Activated B cell treated with CpG ODN at 0.5 μM for 24 hours (primary cell): ENCODE measurements around the gene COMT. TPM values are rescaled to one million over a fixed set of nuclear protein-coding genes. Genes with fewer than 3 reads are reported as not detected.
"Not testable (repeated sequence)": the region's sequence is repeated elsewhere in the genome, so short reads cannot be mapped to it uniquely, and the experiment has no call there.

Experiments used
- ATAC-seq: fragments of 200-7000 bp; cut with Tn5 transposase; one replicate; pipeline ENCODE4 v1.10.0; 2021; ENCODE audit warnings: low read depth, mild to moderate bottlenecking, moderate library complexity
- CTCF ChIA-PET: fragments of 350-600 bp; sonication (Branson Sonifier 250); formaldehyde crosslinking; loops from one replicate; lab custom pipeline; 2021; ENCODE audit warnings: antibody characterized with exemption; lab: Charles Lee
- POLR2A ChIA-PET: fragments of 350-600 bp; sonication (Branson Sonifier 250); formaldehyde crosslinking; loops from one replicate; lab custom pipeline; 2021; ENCODE audit warnings: antibody characterized with exemption; lab: Charles Lee
- DNase-seq: peaks from one replicate; pipeline ENCODE4 v3.0.0; 2022
- H3K27ac Mint-ChIP-seq: one replicate; pipeline ENCODE4 v1.8.0; 2020; ENCODE audit warnings: mixed read lengths
- H3K27me3 Mint-ChIP-seq: one replicate; pipeline ENCODE4 v1.8.0; 2021; ENCODE audit warnings: mixed read lengths
- H3K36me3 Mint-ChIP-seq: one replicate; pipeline ENCODE4 v1.8.0; 2021; ENCODE audit warnings: low read depth, mixed read lengths
- H3K4me1 Mint-ChIP-seq: one replicate; pipeline ENCODE4 v1.8.0; 2021; ENCODE audit warnings: mixed read lengths
- H3K4me3 Mint-ChIP-seq: one replicate; pipeline ENCODE4 v1.8.0; 2020; ENCODE audit warnings: mild to moderate bottlenecking, mixed read lengths
- H3K9me3 Mint-ChIP-seq: one replicate; pipeline ENCODE4 v1.8.0; 2020; ENCODE audit warnings: mixed read lengths
- CTCF ChIP-seq: fragments of 200-600 bp; IDR thresholded peaks from one replicate; pipeline ENCODE4 v1.8.0; 2022; ENCODE audit warnings: antibody characterized with exemption, mild to moderate bottlenecking
- intact Hi-C: fragments of 100-400 bp; cut with micrococcal nuclease; formaldehyde crosslinking; loops from one replicate; pipeline ENCODE4 v1.15.1; 2024
- total RNA-seq: library from RNA; stranded (reverse); gene quantifications from 2 replicates; pipeline ENCODE4 v1.2.3, GENCODE V29; 2022

COMT gene
- total RNA-seq, 1 donor from 2014 or later = 40.6 TPM

- H3K27me3 Mint-ChIP-seq = no peaks in the 10 kb centered on the region
- H3K4me3 Mint-ChIP-seq = no peak overlapping the region
- ATAC-seq = no peak
- no peak for DNase-seq
- H3K36me3 Mint-ChIP-seq = peaks cover 6% of the 10 kb centered on the region
- POLR2A ChIA-PET = no interaction called here
- TF ChIP-seq CTCF = no peak
- intact Hi-C loops = no loop called here
- no peaks in the 10 kb centered on the region for H3K4me1 Mint-ChIP-seq
- CTCF ChIA-PET = no interaction called here
- no peak overlapping the region for H3K27ac Mint-ChIP-seq
- H3K9me3 Mint-ChIP-seq = no peaks in the 10 kb centered on the region
Measured at GRCh38 chr22:19923914-19924513, 17.6 kb upstream of the COMT start.

- H3K27me3 Mint-ChIP-seq, H3K4me1 Mint-ChIP-seq, POLR2A ChIA-PET, intact Hi-C loops, H3K36me3 Mint-ChIP-seq, H3K9me3 Mint-ChIP-seq, CTCF ChIA-PET, ATAC-seq, H3K27ac Mint-ChIP-seq, H3K4me3 Mint-ChIP-seq, DNase-seq: not testable (repeated sequence)
Measured at GRCh38 chr22:19926028-19926427, 15.5 kb upstream of the COMT start.

DNA sequence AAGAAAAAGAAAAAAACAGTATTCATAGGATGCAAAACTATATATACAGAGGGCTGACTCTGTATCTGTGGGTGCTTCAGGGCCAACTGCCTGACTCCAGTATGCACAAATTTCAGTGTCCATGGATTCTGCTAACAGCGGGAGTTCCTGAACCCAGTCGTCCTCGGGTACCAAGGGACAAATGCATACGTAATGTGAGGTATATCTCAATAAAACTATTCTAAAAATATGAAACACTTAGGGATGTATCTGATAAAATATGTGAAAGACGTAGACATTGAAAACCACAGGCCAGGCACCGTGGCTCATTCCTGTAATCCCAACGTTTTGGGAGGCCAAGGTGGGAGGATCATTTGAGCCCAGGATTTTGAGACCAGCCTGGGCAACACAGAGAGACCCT, 13.9 kb upstream of the COMT start:
- CTCF ChIA-PET = interaction anchor here (1.7 kb wide), 1 partner anchor 20 kb away, joined by 4 read pairs; no protein-coding TSS in a partner anchor
- H3K36me3 Mint-ChIP-seq = peaks cover 7% of the 10 kb centered on the region
- ATAC-seq = no peak
- no peak overlapping the region for H3K27ac Mint-ChIP-seq
- TF ChIP-seq CTCF = no peak
- H3K4me3 Mint-ChIP-seq = no peak overlapping the region
- no peaks in the 10 kb centered on the region for H3K4me1 Mint-ChIP-seq
- POLR2A ChIA-PET = no interaction called here
- H3K9me3 Mint-ChIP-seq = no peaks in the 10 kb centered on the region
- H3K27me3 Mint-ChIP-seq = no peaks in the 10 kb centered on the region
- intact Hi-C loops = no loop called here
- DNase-seq = no peak

- Mint-ChIP-seq H3K27ac (no peak overlapping the region), H3K4me3 (no peak overlapping the region), H3K27me3 (no peaks in the 10 kb centered on the region), H3K36me3 (peaks cover 7% of the 10 kb centered on the region), H3K9me3 (no peaks in the 10 kb centered on the region), H3K4me1 (no peaks in the 10 kb centered on the region)
- POLR2A ChIA-PET = interaction anchor here (0.5 kb wide), 1 partner anchor 77 kb away, joined by 8 read pairs; no protein-coding TSS in a partner anchor
- ATAC-seq (no peak), DNase-seq (no peak)
- CTCF ChIA-PET = interaction anchor here (1.7 kb wide), 1 partner anchor 20 kb away, joined by 4 read pairs; no protein-coding TSS in a partner anchor
- intact Hi-C loops = no loop called here
- TF ChIP-seq CTCF = no peak
Measured at GRCh38 chr22:19928207-19928606, 13.4 kb upstream of the COMT start.

GRCh38 chr22:19929586-19930550, 11.7 kb upstream of the COMT start:
- Mint-ChIP-seq H3K4me1 (no peaks in the 10 kb centered on the region), H3K27me3 (no peaks in the 10 kb centered on the region), H3K4me3 (no peak overlapping the region), H3K9me3 (peaks cover 1% of the 10 kb centered on the region), H3K36me3 (peaks cover 5% of the 10 kb centered on the region), H3K27ac (no peak overlapping the region)
- no peak for DNase-seq
- no peak for TF ChIP-seq CTCF
- ChIA-PET CTCF (no interaction called here), POLR2A (no interaction called here)
- intact Hi-C loops = no loop called here
- ATAC-seq = no peak
